HuH-7 (cell line): ENCODE results near the gene B9D2.
"Not testable (repeated sequence)": the region's sequence is repeated elsewhere in the genome, so short reads cannot be mapped to it uniquely, and the experiment has no call there.

Experiments used
- DNase-seq: peaks from one replicate; pipeline ENCODE4 v3.0.0; 2011; ENCODE audit warnings: low spot score

The B9D2 gene

GRCh38 chr19:41363753-41364523 is at the start of gene B9D2:
B9D2 (minus strand) TSS chr19:41364149; CDS start chr19:41363519, 630 bp downstream.
- peak; percentile 97 for DNase-seq

GRCh38 chr19:41412953-41413352 is 49.0 kb upstream of the B9D2 start:
- DNase-seq, result no peak

- DNase-seq, result no peak
These were observed 48.0 kb upstream of the B9D2 start for GRCh38 chr19:41411968-41412265.

DNA sequence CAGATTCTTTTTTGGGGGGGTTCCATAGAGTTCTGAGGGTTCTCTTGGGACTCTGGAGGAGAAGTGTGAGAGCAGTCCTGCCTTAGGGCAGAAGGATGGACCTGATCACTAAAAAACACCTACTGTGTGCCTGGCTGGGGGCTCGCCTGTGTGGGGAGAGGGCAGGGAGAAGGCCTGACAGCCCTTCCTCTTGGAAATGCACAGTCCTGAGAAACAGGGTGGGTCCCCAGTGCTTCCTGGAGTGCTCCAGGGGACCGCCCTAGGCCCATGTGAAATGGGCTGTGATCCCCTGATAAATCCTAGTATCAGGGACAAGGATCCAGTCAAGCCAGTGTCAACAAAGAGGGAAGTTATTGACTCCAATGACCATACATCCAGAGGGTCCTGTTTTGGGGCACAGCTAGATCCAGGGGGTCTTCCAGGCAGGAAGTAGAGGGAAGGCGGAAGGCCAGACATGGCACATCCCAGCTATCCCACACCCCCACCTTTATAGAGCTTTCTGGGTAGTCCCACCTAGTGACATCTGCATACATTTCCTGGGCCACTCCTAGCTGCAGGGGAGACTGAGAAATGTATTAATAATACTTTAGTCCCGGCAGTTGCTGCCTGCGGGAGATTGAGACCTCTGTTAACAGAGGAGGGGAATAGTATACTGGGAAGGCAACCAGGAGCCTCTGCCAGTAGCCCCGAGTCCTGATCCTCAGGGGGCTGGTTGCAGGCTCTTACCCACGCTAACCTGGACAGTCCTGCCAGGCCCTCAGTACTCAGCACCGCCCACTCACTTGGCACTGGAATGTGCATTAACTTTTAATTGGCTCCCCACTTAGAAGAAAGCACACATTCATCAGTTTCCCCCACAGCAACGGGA is 47.4 kb upstream of the B9D2 start:
- no peak for DNase-seq

GRCh38 chr19:41410336-41411054 is 46.5 kb upstream of the B9D2 start:
- no peak for DNase-seq

DNA sequence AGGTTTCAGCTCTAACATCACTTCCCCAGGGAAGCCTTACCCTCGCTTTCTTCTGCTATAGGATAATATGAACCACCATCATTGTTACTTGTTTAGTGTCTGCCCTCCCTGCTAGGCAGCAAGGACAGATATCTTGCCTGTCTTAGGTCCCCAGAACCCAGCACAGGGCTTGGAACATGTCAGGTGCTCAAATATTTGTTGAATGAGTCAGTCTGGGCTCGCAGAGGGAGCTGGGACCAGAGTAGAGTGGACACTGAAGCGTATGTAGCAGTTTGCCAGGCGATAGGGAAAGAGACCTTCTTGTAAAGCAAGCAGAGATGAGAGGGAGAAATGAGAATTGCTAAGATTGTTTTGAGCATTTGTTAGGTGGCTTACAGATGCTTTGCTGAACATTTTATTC is 45.3 kb upstream of the B9D2 start:
- DNase-seq, result peak; percentile 75

- DNase-seq, result not testable (repeated sequence)
These were observed 44.9 kb upstream of the B9D2 start for GRCh38 chr19:41408846-41409245.

GRCh38 chr19:41408256-41408655 is 44.3 kb upstream of the B9D2 start:
- no peak for DNase-seq

DNA sequence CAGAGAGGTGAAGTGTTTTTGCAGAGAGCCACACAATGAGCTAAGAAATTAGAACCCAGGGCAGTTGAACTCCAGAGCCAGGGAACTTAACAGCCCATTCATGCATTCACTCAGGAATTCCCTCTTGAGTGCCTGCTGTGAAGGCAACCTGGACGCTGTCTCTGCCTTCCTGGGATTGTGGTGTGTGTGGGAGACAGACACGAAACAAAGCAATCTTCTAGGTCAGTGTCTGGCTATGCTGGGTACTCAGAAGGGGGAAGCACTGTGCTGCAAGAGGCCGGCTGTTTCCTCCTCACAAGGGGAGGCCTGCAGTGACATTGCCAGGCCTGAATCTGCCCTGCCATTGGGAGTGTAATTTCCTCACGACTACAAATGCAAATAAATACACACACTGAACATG is 43.3 kb upstream of the B9D2 start:
- no peak for DNase-seq

DNA sequence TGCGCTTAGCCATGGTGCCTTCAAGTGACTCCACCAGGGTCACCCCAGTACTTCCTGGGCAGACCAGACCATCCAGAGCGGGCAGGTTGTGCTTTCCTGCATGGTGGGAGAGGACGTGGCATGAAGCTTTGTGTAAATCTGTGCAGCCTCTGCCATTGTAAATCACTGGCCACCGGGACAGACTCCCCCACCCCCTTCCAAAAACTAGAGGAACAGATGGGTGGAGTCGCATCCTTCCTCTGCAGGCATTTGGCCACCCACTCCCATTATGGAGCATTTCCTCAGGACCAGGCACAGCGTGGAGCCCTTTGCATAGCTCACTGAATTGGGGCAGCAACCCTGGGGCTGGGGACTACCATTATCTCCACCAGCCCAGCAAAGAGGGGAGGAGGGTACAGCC is 41.8 kb upstream of the B9D2 start:
- DNase-seq, result no peak

DNA sequence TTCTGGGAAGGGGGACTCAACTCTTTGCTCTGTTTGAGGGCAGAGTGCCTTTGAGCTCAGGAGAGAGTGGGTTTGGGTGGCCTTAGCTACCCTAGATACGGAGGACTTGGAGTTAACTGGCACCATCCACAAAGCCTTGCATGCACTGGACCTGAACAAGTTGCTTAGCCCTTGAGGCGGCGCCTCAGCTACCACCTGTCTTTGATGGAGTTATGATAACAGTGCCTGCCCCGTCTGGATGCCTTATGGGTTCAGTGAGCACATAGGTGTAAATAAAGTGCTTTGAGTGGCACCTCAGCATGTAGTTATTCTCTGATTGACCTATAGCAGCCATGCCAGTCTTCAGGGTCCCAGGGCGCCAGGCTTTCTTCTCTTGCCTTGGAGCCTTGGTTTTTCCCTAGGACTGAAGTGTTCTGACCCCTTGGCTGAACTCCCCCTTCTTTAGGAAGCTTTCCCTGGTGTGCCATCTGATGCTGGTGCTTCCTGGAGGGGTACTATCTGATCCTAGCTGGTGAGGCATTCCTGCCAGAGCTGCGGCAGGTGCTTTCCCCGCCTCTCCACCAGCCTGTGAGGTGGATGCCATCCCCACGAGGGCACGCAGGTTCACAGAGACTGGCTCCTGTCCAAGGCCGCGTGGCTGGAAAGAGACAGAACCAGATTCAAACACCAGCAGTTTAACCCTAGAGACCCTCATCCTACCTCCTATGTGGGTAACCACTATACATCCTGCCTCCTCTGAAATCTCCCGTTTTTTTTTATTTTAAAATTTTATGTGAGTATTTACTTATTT is 39.4 kb upstream of the B9D2 start:
- no peak for DNase-seq

DNA sequence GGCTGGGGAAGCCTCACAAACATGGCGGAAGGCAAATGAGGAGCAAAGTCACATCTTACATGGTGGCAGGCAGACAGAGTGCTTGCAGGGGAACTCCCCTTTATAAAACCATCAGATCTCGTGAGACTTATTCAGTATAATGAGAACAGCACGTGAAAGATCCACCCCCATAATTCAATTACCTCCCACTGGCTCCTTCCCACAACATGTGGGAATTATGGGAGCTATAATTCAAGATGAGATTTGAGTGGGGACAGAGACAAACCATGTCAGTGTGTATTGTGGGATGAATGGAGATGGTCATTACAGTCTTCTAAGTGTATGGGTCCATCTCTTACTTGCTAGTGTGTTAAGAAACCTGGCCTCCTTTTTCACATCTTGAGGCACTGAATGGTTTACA is 38.1 kb upstream of the B9D2 start:
- no peak for DNase-seq

GRCh38 chr19:41401483-41401882 is 37.5 kb upstream of the B9D2 start:
- DNase-seq, result no peak

- no peak for DNase-seq
These were observed 35.6 kb upstream of the B9D2 start for GRCh38 chr19:41399525-41399924.

- no peak for DNase-seq
These were observed 35.1 kb upstream of the B9D2 start for GRCh38 chr19:41399091-41399490.

DNA sequence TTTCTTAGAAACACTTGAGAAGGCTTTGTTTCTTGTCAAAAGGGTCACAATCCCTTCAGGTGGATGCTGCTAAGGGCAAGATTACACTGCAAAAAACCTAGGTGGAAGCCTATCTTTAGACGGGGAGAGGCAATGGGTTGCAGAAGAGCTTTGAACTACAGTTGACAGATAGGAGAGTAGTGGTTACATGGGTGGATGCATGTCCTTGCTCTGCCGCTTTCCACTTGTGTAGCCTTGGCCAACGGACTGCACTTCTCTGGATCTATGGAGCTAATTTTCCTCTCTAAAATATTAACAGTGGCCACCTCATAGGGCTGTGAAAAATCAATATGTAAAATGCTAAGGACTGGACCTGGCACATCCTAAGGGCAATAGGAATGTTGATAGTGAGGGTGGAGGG is 34.6 kb upstream of the B9D2 start:
- DNase-seq, result no peak

DNA sequence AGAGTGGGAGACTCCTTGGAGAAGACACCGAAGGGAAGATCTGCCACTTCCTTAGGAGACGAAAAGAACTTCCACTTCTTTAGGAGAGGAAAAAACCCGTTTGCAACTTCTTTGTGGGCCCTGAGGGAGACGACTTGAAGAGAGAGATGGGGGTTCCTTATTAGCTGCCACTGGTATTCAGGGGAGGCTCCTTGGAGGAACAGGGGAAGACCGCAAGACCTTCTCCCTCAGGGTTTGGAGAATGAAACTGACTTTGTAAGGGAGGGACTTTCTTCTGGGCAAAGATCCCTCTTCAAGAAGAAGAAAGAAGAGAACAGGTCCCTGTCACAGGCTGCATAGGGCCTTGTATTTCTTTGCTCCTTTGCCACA is 34.1 kb upstream of the B9D2 start:
- DNase-seq, result no peak

DNA sequence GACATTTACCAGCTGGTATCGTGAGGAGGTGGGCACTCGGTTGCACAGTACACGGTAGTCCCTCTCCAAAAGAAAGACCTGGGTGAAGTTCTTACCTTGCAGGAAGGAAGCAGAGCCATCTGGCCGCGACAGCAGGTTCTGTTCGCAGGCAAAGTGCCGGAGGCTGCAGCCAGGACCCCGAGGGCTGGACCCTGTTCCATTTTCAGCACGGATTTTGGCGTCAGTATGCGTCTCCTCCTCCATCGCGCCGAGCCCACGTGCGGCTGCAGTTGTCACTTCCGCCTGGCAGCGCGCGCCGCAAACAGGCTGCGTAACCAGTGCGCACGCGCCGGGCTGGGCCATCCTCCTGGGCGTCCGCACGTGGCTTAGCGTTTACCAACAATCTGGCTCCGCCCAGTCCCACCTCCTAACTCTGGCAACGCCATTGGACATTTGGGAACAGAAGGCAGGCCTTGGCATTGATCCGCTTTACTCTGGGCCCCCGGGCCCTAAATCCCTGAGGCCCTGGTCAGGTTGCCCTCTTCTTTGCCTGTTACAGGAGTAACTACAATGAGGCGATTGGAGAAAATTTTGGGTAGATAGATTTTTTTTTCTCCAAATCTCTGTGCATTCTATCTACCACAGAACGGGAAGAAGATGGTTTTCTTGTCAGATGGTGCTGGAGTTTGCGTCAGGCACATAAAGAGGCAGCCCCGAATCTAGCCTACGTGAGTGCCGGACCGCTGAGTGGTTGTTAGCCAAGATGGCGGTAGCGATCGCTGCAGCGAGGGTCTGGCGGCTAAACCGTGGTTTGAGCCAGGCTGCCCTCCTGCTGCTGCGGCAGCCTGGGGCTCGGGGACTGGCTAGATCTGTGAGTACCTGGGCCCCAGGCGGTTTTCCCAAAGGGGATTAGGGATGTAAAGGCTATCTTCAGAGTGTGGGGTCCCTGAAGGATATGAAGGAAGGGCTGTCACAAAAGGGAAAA is 33.4 kb upstream of the B9D2 start, which contains the start of the genes BCKDHA and EXOSC5:
Gene BCKDHA (plus strand): TSS at position 733 of the 964 bp plus-strand sequence. CDS start 10 bp downstream, at position 743.
Gene EXOSC5 (minus strand): TSS at position 274 of the 964 bp plus-strand sequence. CDS start 31 bp downstream, at position 243.
- peak; percentile 99 for DNase-seq

GRCh38 chr19:41395355-41395754 is 31.4 kb upstream of the B9D2 start:
- DNase-seq, result no peak

DNA sequence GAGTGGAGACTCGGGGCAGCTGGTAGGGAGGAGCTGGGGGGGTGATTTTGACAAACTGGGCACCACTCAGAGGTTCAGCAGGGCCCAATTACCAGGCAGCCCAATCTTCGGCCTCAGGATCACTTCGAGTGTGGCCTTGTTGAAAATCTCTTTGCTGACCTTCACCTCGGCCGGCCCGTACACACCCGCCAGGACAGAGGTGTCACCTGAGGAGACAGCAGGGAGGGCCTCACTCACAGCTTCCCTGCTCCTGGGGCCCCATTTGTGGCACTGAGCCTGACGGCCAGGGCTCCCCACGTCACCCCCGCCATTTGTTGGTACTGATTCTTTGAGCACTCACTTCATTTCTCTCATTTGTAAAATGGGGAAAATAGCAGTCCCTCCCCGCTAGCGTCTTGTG is 28.8 kb upstream of the B9D2 start:
- DNase-seq, result no peak

DNA sequence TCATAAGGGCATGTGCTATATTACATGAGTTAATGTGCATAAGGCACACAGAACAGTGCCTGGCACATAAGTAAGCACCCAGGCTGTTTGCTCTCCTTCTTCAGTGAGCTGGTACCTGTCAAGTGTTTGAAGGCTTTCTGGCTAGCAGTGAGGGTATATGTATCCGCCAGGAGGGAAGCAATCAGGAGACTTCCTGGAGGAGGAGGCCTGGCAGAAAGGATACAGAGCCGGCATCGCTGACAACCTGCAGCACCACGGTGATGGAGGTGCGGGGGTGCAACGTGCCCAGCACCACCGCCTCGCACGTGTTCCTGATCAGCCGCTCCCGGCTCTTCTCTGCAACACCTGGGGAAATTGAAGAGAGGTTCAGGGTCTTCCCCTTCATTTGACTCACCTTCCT is 27.7 kb upstream of the B9D2 start:
- DNase-seq, result no peak
